Chondrocyte (in vitro differentiated cells): ENCODE data around the gene ACER3. TPM values are rescaled to one million over a fixed set of nuclear protein-coding genes. Genes with fewer than 3 reads are reported as not detected.

Experiments
- DNase-seq: peaks from one replicate; pipeline ENCODE4 v3.0.0; 2021; ENCODE audit warnings: mixed read lengths, low spot score
- H3K27ac Mint-ChIP-seq: one replicate; pipeline ENCODE4 v1.8.0; 2021; ENCODE audit warnings: mild to moderate bottlenecking, moderate library complexity, mixed read lengths; ENCODE audit not compliant: unreplicated experiment
- H3K27me3 Mint-ChIP-seq: 2 replicates; pipeline ENCODE4 v1.8.0; 2021; ENCODE audit warnings: low read depth, mixed read lengths
- H3K36me3 Mint-ChIP-seq: 2 replicates; pipeline ENCODE4 v1.8.0; 2021; ENCODE audit warnings: low read depth, mixed read lengths
- H3K4me1 Mint-ChIP-seq: 2 replicates; pipeline ENCODE4 v1.8.0; 2021; ENCODE audit warnings: low read depth, mild to moderate bottlenecking, mixed read lengths
- H3K4me3 Mint-ChIP-seq: one replicate; pipeline ENCODE4 v1.8.0; 2021; ENCODE audit warnings: mild to moderate bottlenecking, moderate library complexity, mixed read lengths; ENCODE audit not compliant: unreplicated experiment
- H3K9me3 Mint-ChIP-seq: 2 replicates; pipeline ENCODE4 v1.8.0; 2021; ENCODE audit warnings: low read depth, mixed read lengths
- total RNA-seq: library from RNA; stranded (reverse); gene quantifications from 3 replicates; pipeline ENCODE4 v1.2.1, GENCODE V29; 2021
- TF ChIP-seq, protein P1 (sequence below): fragments of 200-600 bp; sonication (generic); IDR thresholded peaks from 2 replicates; pipeline ENCODE4 v1.5.0; 2021; ENCODE audit warnings: antibody characterized with exemption, mild to moderate bottlenecking, moderate library complexity

The ACER3 gene
- total RNA-seq, 1 donor from 2014 or later = 17.9 TPM

DNA sequence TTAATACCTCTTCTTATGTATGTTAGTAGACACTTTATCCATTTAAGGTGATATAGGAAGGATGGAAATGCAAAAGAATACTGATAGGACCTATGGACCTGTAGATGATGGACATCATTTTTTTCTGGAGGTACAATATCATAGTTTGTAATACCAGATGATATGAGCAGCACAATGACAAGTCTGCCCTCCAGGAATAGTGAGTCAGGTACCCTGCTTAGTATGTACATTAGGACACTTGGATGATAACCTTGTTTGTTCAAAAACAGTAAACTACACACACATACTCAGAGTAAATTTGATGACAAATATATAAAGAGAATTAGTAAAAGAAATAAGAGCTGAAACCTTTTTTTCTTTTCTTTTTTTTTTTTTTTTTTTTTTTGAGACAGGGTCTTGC, 114.8 kb downstream of the ACER3 start:
- Mint-ChIP-seq H3K27ac (no peak overlapping the region), H3K4me3 (no peak overlapping the region), H3K36me3 (peaks cover 12% of the 10 kb centered on the region), H3K4me1 (no peaks in the 10 kb centered on the region), H3K27me3 (no peaks in the 10 kb centered on the region), H3K9me3 (peaks cover 16% of the 10 kb centered on the region)
- TF ChIP-seq, protein P1, sequence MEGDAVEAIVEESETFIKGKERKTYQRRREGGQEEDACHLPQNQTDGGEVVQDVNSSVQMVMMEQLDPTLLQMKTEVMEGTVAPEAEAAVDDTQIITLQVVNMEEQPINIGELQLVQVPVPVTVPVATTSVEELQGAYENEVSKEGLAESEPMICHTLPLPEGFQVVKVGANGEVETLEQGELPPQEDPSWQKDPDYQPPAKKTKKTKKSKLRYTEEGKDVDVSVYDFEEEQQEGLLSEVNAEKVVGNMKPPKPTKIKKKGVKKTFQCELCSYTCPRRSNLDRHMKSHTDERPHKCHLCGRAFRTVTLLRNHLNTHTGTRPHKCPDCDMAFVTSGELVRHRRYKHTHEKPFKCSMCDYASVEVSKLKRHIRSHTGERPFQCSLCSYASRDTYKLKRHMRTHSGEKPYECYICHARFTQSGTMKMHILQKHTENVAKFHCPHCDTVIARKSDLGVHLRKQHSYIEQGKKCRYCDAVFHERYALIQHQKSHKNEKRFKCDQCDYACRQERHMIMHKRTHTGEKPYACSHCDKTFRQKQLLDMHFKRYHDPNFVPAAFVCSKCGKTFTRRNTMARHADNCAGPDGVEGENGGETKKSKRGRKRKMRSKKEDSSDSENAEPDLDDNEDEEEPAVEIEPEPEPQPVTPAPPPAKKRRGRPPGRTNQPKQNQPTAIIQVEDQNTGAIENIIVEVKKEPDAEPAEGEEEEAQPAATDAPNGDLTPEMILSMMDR = no peak
- DNase-seq = no peak

DNA sequence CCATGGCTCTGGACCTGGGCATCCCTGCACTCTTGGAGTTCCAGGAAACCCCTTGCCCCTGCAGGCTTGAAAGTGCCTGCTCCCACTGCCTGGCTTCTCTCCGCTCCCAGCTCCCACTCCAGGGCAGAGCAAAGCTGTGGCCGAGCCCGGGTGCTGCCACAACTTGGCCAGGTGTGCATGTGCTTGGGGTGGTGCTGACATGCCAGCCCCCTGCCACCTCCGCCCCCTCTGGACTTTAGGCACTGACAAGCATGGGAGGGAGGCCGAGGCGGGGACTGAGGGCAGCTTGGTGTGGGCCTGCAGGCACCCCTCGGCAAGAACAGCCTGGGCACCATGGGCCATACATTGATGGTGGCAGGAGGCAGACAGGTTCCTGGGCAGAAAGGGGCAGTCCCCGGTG, 117.1 kb downstream of the ACER3 start:
- no peaks in the 10 kb centered on the region for H3K4me1 Mint-ChIP-seq
- no peaks in the 10 kb centered on the region for H3K27me3 Mint-ChIP-seq
- H3K9me3 Mint-ChIP-seq = no peaks in the 10 kb centered on the region
- peaks cover 3% of the 10 kb centered on the region for H3K36me3 Mint-ChIP-seq
- TF ChIP-seq, protein P1 = no peak
- H3K4me3 Mint-ChIP-seq = no peak overlapping the region
- no peak overlapping the region for H3K27ac Mint-ChIP-seq
- DNase-seq = no peak

DNA sequence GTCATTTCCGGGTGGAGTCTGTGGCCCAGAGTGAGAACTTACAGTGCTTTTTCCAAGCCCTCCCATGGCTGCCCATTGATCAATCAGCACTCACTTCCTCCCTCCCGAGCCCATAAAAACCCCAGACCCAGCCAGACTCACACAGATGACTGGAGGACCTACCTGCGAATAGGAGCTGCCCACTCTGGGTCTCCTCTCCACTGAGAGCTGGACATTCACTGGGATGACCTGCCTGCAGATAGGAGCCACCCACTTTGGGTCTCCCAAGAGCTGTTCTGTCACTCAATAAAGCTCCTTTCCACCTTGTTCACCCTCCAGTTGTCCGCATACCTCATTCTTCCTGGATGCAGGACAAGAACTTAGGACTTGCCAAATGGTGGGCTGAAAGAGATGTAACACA, 117.5 kb downstream of the ACER3 start:
- TF ChIP-seq, protein P1 = no peak
- H3K36me3 Mint-ChIP-seq = peaks cover 3% of the 10 kb centered on the region
- no peaks in the 10 kb centered on the region for H3K4me1 Mint-ChIP-seq
- no peak for DNase-seq
- no peak overlapping the region for H3K27ac Mint-ChIP-seq
- no peaks in the 10 kb centered on the region for H3K9me3 Mint-ChIP-seq
- H3K4me3 Mint-ChIP-seq = no peak overlapping the region
- H3K27me3 Mint-ChIP-seq = no peaks in the 10 kb centered on the region

- no peak overlapping the region for H3K4me3 Mint-ChIP-seq
- H3K27ac Mint-ChIP-seq = no peak overlapping the region
- H3K9me3 Mint-ChIP-seq = no peaks in the 10 kb centered on the region
- H3K36me3 Mint-ChIP-seq = peaks cover 3% of the 10 kb centered on the region
- no peaks in the 10 kb centered on the region for H3K27me3 Mint-ChIP-seq
- H3K4me1 Mint-ChIP-seq = no peaks in the 10 kb centered on the region
- TF ChIP-seq, protein P1 = no peak
- DNase-seq = no peak
These were observed 118.1 kb downstream of the ACER3 start for GRCh38 chr11:76978818-76979217.

DNA sequence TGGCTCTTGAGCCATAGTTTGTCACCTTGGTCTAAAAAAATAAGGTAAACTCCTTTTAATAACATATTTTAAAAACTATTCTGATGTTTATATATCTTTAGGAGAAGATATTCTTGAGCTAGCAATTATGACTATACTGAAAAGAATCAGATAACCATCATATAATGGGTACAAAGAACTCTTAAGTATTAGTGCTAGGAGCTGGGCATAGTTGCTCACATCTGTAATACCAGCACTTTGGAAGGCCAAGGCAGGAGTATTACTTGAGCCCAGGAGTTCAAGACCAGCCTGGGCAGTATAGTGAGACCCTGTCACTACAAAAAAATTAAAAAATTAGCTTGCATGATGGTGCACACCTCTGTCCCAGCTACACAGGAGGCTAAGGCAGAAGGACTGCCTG, 119.5 kb downstream of the ACER3 start:
- DNase-seq = no peak

More for the DNA sequence above, 119.5 kb downstream of the ACER3 start:
- no peaks in the 10 kb centered on the region for H3K4me1 Mint-ChIP-seq
- no peak overlapping the region for H3K4me3 Mint-ChIP-seq
- no peak overlapping the region for H3K27ac Mint-ChIP-seq
- TF ChIP-seq, protein P1 = no peak
- H3K27me3 Mint-ChIP-seq = no peaks in the 10 kb centered on the region
- H3K9me3 Mint-ChIP-seq = no peaks in the 10 kb centered on the region
- H3K36me3 Mint-ChIP-seq = peaks cover 4% of the 10 kb centered on the region
